Mesendoderm (in vitro differentiated cells): ENCODE data around the gene RAB36.

Experiments used
- DNase-seq: peaks from one replicate; pipeline ENCODE4 v3.0.0; 2013
- H2AK5ac ChIP-seq: 2 replicates; pipeline ENCODE4 v1.6.1; 2013; ENCODE audit warnings: low read length, inconsistent platforms
- H2BK120ac ChIP-seq: 2 replicates; pipeline ENCODE4 v1.6.1; 2013; ENCODE audit warnings: low read depth, mild to moderate bottlenecking, low read length, moderate library complexity, mixed read lengths
- H2BK15ac ChIP-seq: replicated peaks from 2 replicates; pipeline ENCODE4 v1.6.1; 2013; ENCODE audit warnings: low read depth, mild to moderate bottlenecking, moderate library complexity
- H2BK5ac ChIP-seq: 2 replicates; pipeline ENCODE4 v1.6.1; 2013; ENCODE audit warnings: low read length, inconsistent platforms
- H3K18ac ChIP-seq: 2 replicates; pipeline ENCODE4 v1.6.1; 2013; ENCODE audit warnings: mild to moderate bottlenecking, low read length, mixed read lengths
- H3K23ac ChIP-seq: one replicate; pipeline ENCODE4 v1.6.1; 2013; ENCODE audit warnings: low read length
- H3K27ac ChIP-seq: 2 replicates; pipeline ENCODE4 v1.5.1; 2013; ENCODE audit warnings: low read depth, mild to moderate bottlenecking, inconsistent platforms, low read length, moderate library complexity
- H3K27me3 ChIP-seq: 2 replicates; pipeline ENCODE4 v1.6.1; 2013; ENCODE audit warnings: low read length, control low read depth, mild to moderate bottlenecking, inconsistent platforms; ENCODE audit not compliant: insufficient read depth, poor library complexity
- H3K36me3 ChIP-seq: 2 replicates; pipeline ENCODE4 v1.6.1; 2013; ENCODE audit warnings: low read length, inconsistent platforms; ENCODE audit not compliant: control insufficient read depth, insufficient read depth
- H3K4ac ChIP-seq: one replicate; pipeline ENCODE4 v1.6.1; 2013; ENCODE audit warnings: low read depth, mild to moderate bottlenecking, low read length, moderate library complexity
- H3K4me1 ChIP-seq: 2 replicates; pipeline ENCODE4 v1.6.1; 2013; ENCODE audit warnings: low read depth, low read length, inconsistent platforms; ENCODE audit not compliant: control insufficient read depth
- H3K4me2 ChIP-seq: 2 replicates; pipeline ENCODE4 v1.6.1; 2013; ENCODE audit warnings: low read length
- H3K4me3 ChIP-seq: 2 replicates; pipeline ENCODE4 v1.5.1; 2013; ENCODE audit warnings: mild to moderate bottlenecking, low read length
- H3K56ac ChIP-seq: one replicate; pipeline ENCODE4 v1.6.1; 2013; ENCODE audit warnings: low read length
- H3K79me1 ChIP-seq: 2 replicates; pipeline ENCODE4 v1.6.1; 2013; ENCODE audit warnings: low read length, inconsistent platforms
- H3K79me2 ChIP-seq: 2 replicates; pipeline ENCODE4 v1.6.1; 2013; ENCODE audit warnings: mild to moderate bottlenecking, low read length; ENCODE audit not compliant: control insufficient read depth, insufficient read depth
- H3K9ac ChIP-seq: 2 replicates; pipeline ENCODE4 v1.6.1; 2013; ENCODE audit warnings: low read length, inconsistent platforms
- H4K5ac ChIP-seq: one replicate; pipeline ENCODE4 v1.6.1; 2013; ENCODE audit warnings: low read length
- H4K8ac ChIP-seq: one replicate; pipeline ENCODE4 v1.6.1; 2013; ENCODE audit warnings: low read depth, mild to moderate bottlenecking, control low read depth, low read length, moderate library complexity
- WGBS: extraction: QIAGEN DNeasy Blood & Tissue Kit; methylation state at CpG from one replicate; pipeline ENCODE4 v1.1.7; 2013; ENCODE audit warnings: low lambda C conversion rate, missing lambda C conversion rate; ENCODE audit not compliant: insufficient coverage; ENCODE audit errors: extremely low coverage; 5-methylcytosine and 5-hydroxymethylcytosine counted together

Gene RAB36

GRCh38 chr22:23121424-23121823, 23.9 kb upstream of the RAB36 start:
- WGBS = no CpG with 5 or more reads among the region's 9 CpGs
- no peak overlapping the region for H3K18ac ChIP-seq
- no peak overlapping the region for H2BK5ac ChIP-seq
- H3K56ac ChIP-seq = no peak overlapping the region
- no peak for DNase-seq
- no peak overlapping the region for H2AK5ac ChIP-seq
- H3K79me2 ChIP-seq = no peaks in the 10 kb centered on the region
- H3K23ac ChIP-seq = no peak overlapping the region
- no peaks in the 10 kb centered on the region for H3K27me3 ChIP-seq
- no peak overlapping the region for H4K8ac ChIP-seq
- no peak overlapping the region for H2BK120ac ChIP-seq
- H3K4me2 ChIP-seq = no peak overlapping the region
- H2BK15ac ChIP-seq = no peak overlapping the region
- no peaks in the 10 kb centered on the region for H3K36me3 ChIP-seq
- H3K9ac ChIP-seq = no peak overlapping the region
- no peaks in the 10 kb centered on the region for H3K79me1 ChIP-seq
- no peak overlapping the region for H3K4me3 ChIP-seq
- no peak overlapping the region for H3K27ac ChIP-seq
- no peak overlapping the region for H3K4ac ChIP-seq
- no peak overlapping the region for H4K5ac ChIP-seq
- no peaks in the 10 kb centered on the region for H3K4me1 ChIP-seq

GRCh38 chr22:23122216-23122957, 22.9 kb upstream of the RAB36 start:
- H2AK5ac ChIP-seq = no peak overlapping the region
- WGBS = no CpG with 5 or more reads among the region's 13 CpGs
- H3K79me1 ChIP-seq = no peaks in the 10 kb centered on the region
- no peaks in the 10 kb centered on the region for H3K36me3 ChIP-seq
- no peak overlapping the region for H4K8ac ChIP-seq
- no peak overlapping the region for H3K23ac ChIP-seq
- no peak overlapping the region for H3K9ac ChIP-seq
- no peaks in the 10 kb centered on the region for H3K27me3 ChIP-seq
- no peak for DNase-seq
- no peak overlapping the region for H2BK15ac ChIP-seq
- no peak overlapping the region for H3K18ac ChIP-seq
- H3K4me1 ChIP-seq = no peaks in the 10 kb centered on the region
- H3K79me2 ChIP-seq = no peaks in the 10 kb centered on the region
- no peak overlapping the region for H3K27ac ChIP-seq
- H3K4ac ChIP-seq = no peak overlapping the region
- no peak overlapping the region for H3K4me3 ChIP-seq
- no peak overlapping the region for H2BK120ac ChIP-seq
- no peak overlapping the region for H4K5ac ChIP-seq
- no peak overlapping the region for H3K4me2 ChIP-seq
- H3K56ac ChIP-seq = no peak overlapping the region
- H2BK5ac ChIP-seq = no peak overlapping the region

DNA sequence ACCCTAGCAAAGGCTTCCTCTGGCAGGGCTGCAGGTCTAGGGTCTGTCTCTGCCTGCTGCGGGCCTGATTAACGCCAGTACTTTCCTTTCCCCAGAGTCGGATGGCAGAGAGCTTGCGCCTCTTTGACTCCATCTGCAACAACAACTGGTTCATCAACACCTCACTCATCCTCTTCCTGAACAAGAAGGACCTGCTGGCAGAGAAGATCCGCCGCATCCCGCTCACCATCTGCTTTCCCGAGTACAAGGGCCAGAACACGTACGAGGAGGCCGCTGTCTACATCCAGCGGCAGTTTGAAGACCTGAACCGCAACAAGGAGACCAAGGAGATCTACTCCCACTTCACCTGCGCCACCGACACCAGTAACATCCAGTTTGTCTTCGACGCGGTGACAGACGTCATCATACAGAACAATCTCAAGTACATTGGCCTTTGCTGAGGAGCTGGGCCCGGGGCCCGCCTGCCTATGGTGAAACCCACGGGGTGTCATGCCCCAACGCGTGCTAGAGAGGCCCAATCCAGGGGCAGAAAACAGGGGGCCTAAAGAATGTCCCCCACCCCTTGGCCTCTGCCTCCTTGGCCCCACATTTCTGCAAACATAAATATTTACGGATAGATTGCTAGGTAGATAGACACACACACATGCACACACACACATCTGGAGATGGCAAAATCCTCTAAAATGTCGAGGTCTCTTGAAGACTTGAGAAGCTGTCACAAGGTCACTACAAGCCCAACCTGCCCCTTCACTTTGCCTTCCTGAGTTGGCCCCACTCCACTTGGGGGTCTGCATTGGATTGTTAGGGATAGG, 22.1 kb upstream of the RAB36 start:
- H3K56ac ChIP-seq = no peak overlapping the region
- H3K79me1 ChIP-seq = no peaks in the 10 kb centered on the region
- H4K5ac ChIP-seq = no peak overlapping the region
- no peaks in the 10 kb centered on the region for H3K36me3 ChIP-seq
- no peak for DNase-seq
- no CpG with 5 or more reads among the region's 26 CpGs for WGBS
- H2AK5ac ChIP-seq = no peak overlapping the region
- H3K27me3 ChIP-seq = no peaks in the 10 kb centered on the region
- no peaks in the 10 kb centered on the region for H3K79me2 ChIP-seq
- no peak overlapping the region for H3K4me3 ChIP-seq
- H2BK120ac ChIP-seq = no peak overlapping the region
- H2BK5ac ChIP-seq = no peak overlapping the region
- no peak overlapping the region for H3K18ac ChIP-seq
- H3K9ac ChIP-seq = no peak overlapping the region
- no peaks in the 10 kb centered on the region for H3K4me1 ChIP-seq
- H3K4me2 ChIP-seq = no peak overlapping the region
- H3K27ac ChIP-seq = no peak overlapping the region
- H2BK15ac ChIP-seq = no peak overlapping the region
- no peak overlapping the region for H3K23ac ChIP-seq
- no peak overlapping the region for H3K4ac ChIP-seq
- H4K8ac ChIP-seq = no peak overlapping the region

DNA sequence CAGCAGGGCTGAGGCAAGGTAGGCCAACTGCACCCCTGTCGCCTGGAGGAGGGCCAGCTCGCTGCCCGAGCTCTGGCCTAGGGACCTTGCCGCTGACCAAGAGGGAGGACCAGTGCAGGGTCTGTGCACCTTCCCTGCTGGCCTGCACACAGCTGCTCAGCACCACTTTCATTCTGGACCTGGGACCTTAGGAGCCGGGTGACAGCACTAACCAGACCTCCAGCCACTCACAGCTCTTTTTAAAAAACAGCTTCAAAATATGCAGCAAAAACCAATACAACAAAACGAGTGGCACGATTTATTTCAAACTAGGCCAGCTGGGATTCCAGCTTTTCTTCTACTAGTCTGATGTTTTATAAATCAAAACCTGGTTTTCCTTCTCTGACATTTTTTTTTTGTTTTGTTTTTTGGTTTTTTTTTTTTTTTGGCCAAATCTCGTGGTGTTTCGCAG, 21.4 kb upstream of the RAB36 start:
- H2BK120ac ChIP-seq = no peak overlapping the region
- no peak overlapping the region for H4K8ac ChIP-seq
- H3K27ac ChIP-seq = no peak overlapping the region
- H3K79me2 ChIP-seq = no peaks in the 10 kb centered on the region
- DNase-seq = no peak
- no peak overlapping the region for H3K56ac ChIP-seq
- H3K4ac ChIP-seq = no peak overlapping the region
- no peak overlapping the region for H2BK15ac ChIP-seq
- WGBS = no CpG with 5 or more reads among the region's 9 CpGs
- no peak overlapping the region for H2AK5ac ChIP-seq
- H3K36me3 ChIP-seq = no peaks in the 10 kb centered on the region
- no peak overlapping the region for H3K18ac ChIP-seq
- no peaks in the 10 kb centered on the region for H3K27me3 ChIP-seq
- H2BK5ac ChIP-seq = no peak overlapping the region
- H4K5ac ChIP-seq = no peak overlapping the region
- H3K79me1 ChIP-seq = no peaks in the 10 kb centered on the region
- H3K4me3 ChIP-seq = no peak overlapping the region
- H3K23ac ChIP-seq = no peak overlapping the region
- no peaks in the 10 kb centered on the region for H3K4me1 ChIP-seq
- H3K9ac ChIP-seq = no peak overlapping the region
- H3K4me2 ChIP-seq = no peak overlapping the region

- Histone ChIP-seq H3K36me3 (no peaks in the 10 kb centered on the region), H4K8ac (no peak overlapping the region), H3K18ac (no peak overlapping the region), H3K79me2 (no peaks in the 10 kb centered on the region), H3K9ac (no peak overlapping the region), H3K23ac (no peak overlapping the region), H3K79me1 (no peaks in the 10 kb centered on the region), H2BK120ac (no peak overlapping the region), H2BK15ac (no peak overlapping the region), H3K4ac (no peak overlapping the region), H2BK5ac (no peak overlapping the region), H3K27me3 (no peaks in the 10 kb centered on the region), H3K56ac (no peak overlapping the region), H3K4me3 (no peak overlapping the region), H3K4me1 (no peaks in the 10 kb centered on the region), H3K27ac (no peak overlapping the region), H2AK5ac (no peak overlapping the region), H4K5ac (no peak overlapping the region), H3K4me2 (no peak overlapping the region)
- no peak for DNase-seq
- WGBS = no CpG with 5 or more reads among the region's 19 CpGs
These were observed 20.4 kb upstream of the RAB36 start for GRCh38 chr22:23124611-23125511.
